ENCODE results near the gene SCUBE1. TPM values are rescaled to one million over a fixed set of nuclear protein-coding genes. Genes with fewer than 3 reads are reported as not detected.

SCUBE1 gene
- total RNA-seq, 1 experiment from 2014 or later, result 0.54 TPM

DNA sequence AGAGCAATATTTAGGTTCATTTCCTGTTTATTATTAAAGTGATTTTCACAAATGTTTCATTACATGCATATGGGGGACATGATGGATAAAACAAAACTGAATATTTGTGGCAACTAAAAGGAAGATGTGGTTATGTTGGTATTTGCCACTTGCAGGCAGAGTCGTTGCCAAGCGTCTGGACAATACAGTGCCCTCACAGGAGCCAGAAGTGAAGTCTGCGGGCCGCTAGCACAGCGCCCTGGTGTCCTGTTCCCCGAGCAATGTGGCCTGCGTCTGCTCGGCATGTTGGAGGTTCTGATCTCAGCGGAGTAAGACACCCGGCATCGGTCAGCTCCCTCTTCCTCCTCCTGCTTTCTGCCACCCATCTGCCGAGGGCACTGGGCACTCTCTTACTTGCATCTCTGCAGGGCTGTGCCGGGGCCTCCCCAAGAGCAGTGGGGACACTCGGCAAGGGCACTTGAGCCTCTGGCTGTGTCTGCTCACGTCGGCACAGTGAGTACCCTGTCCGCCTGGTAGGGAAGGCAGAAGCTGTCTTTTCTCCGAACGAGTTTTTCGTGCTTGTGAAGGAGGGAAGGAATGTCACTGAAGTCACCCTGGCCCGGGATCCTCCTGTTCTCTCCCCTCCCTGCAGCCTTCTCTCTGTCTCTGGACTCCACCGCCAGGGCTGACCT, 145.8 kb downstream of the SCUBE1 start:
- intact Hi-C loops (cut with micrococcal nuclease; ENCODE audit: unreplicated experiment), result no loop called here
- no peak for TF ChIP-seq CTCF (IDR thresholded peaks at IDR 0.05; ENCODE audit: unreplicated experiment)
- Mint-ChIP-seq H3K9me3 (ENCODE audit: low read depth, unreplicated experiment) (no peaks in the 10 kb centered on the region), H3K36me3 (ENCODE audit: insufficient read depth, unreplicated experiment) (no peaks in the 10 kb centered on the region), H3K27ac (ENCODE audit: unreplicated experiment) (no peak overlapping the region), H3K4me1 (ENCODE audit: low read depth, unreplicated experiment) (peaks cover 12% of the 10 kb centered on the region), H3K4me3 (ENCODE audit: low read depth, unreplicated experiment) (no peak overlapping the region), H3K27me3 (ENCODE audit: unreplicated experiment) (peaks cover 34% of the 10 kb centered on the region)
- no TSS peak for BruUV-seq (replicated peaks)
- no peak for DNase-seq
- CTCF ChIA-PET, result no interaction called here

- intact Hi-C loops (cut with micrococcal nuclease; ENCODE audit: unreplicated experiment), result no loop called here
- Mint-ChIP-seq H3K9me3 (ENCODE audit: low read depth, unreplicated experiment) (peaks cover 2% of the 10 kb centered on the region), H3K36me3 (ENCODE audit: insufficient read depth, unreplicated experiment) (peaks cover 21% of the 10 kb centered on the region), H3K27ac (ENCODE audit: unreplicated experiment) (no peak overlapping the region), H3K4me1 (ENCODE audit: low read depth, unreplicated experiment) (no peaks in the 10 kb centered on the region), H3K4me3 (ENCODE audit: low read depth, unreplicated experiment) (no peak overlapping the region), H3K27me3 (ENCODE audit: unreplicated experiment) (no peaks in the 10 kb centered on the region)
- CTCF ChIA-PET, result no interaction called here
- DNase-seq, result no peak
- no peak for TF ChIP-seq CTCF (IDR thresholded peaks at IDR 0.05; ENCODE audit: unreplicated experiment)
- no TSS peak for BruUV-seq (replicated peaks)
These were observed 151.3 kb downstream of the SCUBE1 start for GRCh38 chr22:43191831-43192230.

GRCh38 chr22:43188829-43189545, 154.2 kb downstream of the SCUBE1 start:
- H3K9me3 Mint-ChIP-seq (ENCODE audit: low read depth, unreplicated experiment), result peaks cover 2% of the 10 kb centered on the region
- no peak for TF ChIP-seq CTCF (IDR thresholded peaks at IDR 0.05; ENCODE audit: unreplicated experiment)
- CTCF ChIA-PET, result no interaction called here
- no TSS peak for BruUV-seq (replicated peaks)
- no peaks in the 10 kb centered on the region for H3K27me3 Mint-ChIP-seq (ENCODE audit: unreplicated experiment)
- DNase-seq, result no peak
- H3K36me3 Mint-ChIP-seq (ENCODE audit: insufficient read depth, unreplicated experiment), result peaks cover 37% of the 10 kb centered on the region
- peaks cover 18% of the 10 kb centered on the region for H3K4me1 Mint-ChIP-seq (ENCODE audit: low read depth, unreplicated experiment)
- intact Hi-C loops (cut with micrococcal nuclease; ENCODE audit: unreplicated experiment), result no loop called here
- H3K27ac Mint-ChIP-seq (ENCODE audit: unreplicated experiment), result peak overlapping the region; percentile 40
- peak overlapping the region; percentile 5 for H3K4me3 Mint-ChIP-seq (ENCODE audit: low read depth, unreplicated experiment)

DNA sequence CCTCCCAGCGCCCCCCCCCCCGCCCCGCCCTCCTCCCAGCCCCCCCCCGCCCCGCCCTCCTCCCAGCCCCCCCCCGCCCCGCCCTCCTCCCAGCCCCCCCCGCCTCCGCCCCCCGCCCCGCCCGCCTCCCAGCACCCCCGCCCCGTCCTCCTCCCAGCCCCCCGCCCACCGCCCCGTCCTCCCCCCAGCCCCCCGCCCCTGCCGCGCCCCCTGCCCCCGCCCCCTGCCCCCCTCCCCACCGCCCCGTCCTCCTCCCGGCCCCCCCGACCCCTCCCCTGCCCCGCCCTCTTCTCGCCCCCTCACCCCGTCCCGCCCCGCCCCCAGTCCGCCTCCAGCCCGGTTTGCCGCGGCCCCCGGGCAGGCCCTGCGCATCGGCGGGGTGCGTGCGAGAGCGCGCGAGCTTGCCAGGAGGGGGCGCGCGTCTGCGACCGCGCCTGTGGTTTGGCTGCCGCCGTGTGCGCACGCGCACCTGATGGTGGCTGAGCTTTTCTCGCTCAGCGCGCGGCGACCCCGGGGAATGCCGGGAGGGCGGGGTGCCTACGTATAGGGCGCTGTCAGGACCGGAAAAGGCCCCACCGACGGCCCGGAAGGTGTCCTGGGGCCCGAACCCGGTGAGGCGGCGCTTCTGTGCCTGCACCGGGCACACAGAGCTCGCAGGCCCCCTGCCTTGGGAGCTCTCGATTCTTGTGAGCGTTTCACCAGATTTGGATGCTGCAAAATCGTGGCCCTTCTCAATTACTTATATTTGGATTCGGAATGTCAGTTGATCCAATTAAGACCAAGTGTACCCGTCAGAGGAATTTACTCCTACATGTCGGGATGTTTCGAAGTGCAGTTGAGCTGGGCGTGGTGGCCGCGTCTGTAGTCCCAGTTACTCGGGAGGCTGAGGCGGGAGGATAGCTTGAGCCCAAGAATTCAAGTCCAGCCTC, 155.7 kb downstream of the SCUBE1 start:
- peak; percentile 60 for TF ChIP-seq CTCF (IDR thresholded peaks at IDR 0.05; ENCODE audit: unreplicated experiment)
- Mint-ChIP-seq H3K27me3 (ENCODE audit: unreplicated experiment) (no peaks in the 10 kb centered on the region), H3K27ac (ENCODE audit: unreplicated experiment) (peak overlapping the region; percentile 87), H3K36me3 (ENCODE audit: insufficient read depth, unreplicated experiment) (peaks cover 37% of the 10 kb centered on the region), H3K9me3 (ENCODE audit: low read depth, unreplicated experiment) (peaks cover 2% of the 10 kb centered on the region), H3K4me1 (ENCODE audit: low read depth, unreplicated experiment) (peaks cover 27% of the 10 kb centered on the region), H3K4me3 (ENCODE audit: low read depth, unreplicated experiment) (peak overlapping the region; percentile 73)
- intact Hi-C loops (cut with micrococcal nuclease; ENCODE audit: unreplicated experiment), result no loop called here
- DNase-seq, result peak; percentile 98
- no TSS peak for BruUV-seq (replicated peaks)
- CTCF ChIA-PET, result interaction anchor here (0.6 to 1.8 kb wide), 7 partner anchors 9 to 159 kb away, joined by 4 to 12 read pairs (median 6); no protein-coding TSS in a partner anchor
